ENCODE data around the gene SPRYD3.

The SPRYD3 gene

GRCh38 chr12:53062977-53063707 lies 16.0 kb downstream of the SPRYD3 start:
- DNase-seq (ENCODE audit: low spot score) = no peak

GRCh38 chr12:53062011-53062961 lies 16.9 kb downstream of the SPRYD3 start:
- no peak for DNase-seq (ENCODE audit: low spot score)

GRCh38 chr12:53061404-53062010 lies 17.7 kb downstream of the SPRYD3 start:
- DNase-seq (ENCODE audit: low spot score) = no peak

GRCh38 chr12:53060721-53061276 lies 18.4 kb downstream of the SPRYD3 start:
- DNase-seq (ENCODE audit: low spot score) = no peak

DNA sequence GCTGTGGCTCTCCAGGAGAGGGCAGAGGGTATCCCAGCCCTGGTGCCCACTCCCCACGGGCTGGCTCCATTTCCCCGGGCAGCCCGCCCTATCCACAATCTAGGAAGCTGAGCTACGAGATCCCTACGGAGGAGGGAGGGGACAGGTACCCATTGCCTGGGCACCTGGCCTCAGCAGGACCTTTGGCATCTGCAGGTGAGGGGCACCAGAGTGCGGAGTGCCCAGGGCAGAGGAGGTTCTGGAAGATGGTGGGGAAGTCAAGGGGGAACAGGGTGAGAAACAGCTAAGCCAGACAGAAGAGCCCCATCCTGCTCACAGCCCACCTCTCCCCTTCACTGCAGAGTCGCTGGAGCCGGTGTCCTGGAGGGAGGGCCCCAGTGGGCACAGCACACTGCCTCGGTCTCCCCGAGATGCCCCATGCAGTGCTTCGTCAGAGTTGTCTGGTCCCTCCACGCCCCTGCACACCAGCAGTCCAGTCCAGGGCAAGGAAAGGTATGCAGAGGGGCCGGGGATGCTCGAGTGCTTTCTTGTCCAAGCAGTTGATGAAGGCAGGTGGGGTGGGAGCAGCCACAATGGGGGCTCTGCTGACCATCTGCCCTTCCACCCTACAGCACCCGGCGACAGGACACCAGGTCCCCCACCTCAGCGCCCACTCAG lies 19.0 kb downstream of the SPRYD3 start:
- DNase-seq (ENCODE audit: low spot score) = no peak

- no peak for DNase-seq (ENCODE audit: low spot score)
These were observed 19.6 kb downstream of the SPRYD3 start for GRCh38 chr12:53059434-53060063.

DNA sequence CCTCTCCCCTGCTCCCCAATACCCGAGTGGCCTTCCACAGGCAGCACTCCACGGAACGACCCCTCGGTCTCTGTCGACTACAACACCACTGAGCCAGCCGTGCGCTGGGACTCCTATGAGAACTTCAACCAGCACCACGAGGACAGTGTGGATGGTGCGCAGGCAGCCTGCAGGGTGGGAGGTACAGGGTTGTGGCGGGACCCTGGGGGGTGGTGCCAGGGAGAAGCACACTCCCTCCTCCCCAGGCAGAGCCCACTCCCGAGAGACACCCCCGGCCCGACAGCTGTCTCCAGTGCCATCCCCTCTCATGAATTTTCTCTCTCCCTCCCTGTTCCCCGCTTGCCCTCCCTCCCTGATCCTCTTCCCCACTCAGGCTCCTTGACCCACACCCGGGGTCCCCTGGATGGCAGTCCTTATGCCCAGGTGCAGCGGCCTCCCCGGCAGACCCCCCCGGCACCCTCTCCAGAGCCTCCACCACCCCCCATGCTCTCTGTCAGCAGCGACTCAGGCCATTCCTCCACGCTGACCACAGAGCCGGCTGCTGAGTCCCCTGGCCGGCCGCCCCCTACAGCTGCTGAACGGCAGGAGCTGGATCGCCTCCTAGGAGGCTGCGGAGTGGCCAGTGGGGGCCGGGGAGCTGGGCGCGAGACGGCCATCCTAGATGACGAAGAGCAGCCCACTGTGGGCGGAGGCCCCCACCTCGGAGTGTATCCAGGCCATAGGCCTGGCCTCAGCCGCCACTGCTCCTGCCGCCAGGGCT lies 20.3 kb downstream of the SPRYD3 start:
- no peak for DNase-seq (ENCODE audit: low spot score)

DNA sequence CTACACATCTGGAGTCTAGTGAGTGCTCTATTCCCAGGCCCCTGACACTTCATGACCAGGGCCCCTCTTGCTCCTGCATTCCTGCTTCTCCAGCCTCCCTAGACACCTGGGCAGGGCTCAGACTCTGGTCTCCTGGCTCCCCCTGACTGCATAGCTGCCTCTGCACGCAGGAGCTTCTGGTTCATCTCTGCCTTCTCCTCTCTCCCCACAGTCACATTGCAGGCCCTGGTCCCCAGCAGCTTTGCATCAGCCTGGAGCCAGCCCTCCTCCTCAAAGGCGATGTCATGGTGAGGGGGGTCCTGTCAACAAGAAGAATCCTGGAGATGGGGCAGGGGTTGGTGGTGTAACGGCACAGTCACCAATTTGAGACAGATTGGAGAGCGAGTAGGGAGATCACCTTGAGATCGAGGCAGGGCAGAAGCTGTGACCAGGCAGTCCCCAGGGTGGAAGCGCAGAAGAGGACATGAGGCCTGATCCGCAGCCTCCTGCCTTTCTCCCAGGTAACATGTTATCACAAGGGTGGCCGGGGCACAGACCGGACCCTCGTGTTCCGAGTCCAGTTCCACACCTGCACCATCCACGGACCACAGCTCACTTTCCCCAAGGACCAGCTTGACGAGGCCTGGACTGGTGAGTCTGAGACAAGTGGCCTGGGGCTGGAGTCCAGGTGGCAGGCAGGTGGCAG lies 21.2 kb downstream of the SPRYD3 start:
- DNase-seq (ENCODE audit: low spot score) = no peak

GRCh38 chr12:53056901-53057300 lies 22.3 kb downstream of the SPRYD3 start:
- no peak for DNase-seq (ENCODE audit: low spot score)

- no peak for DNase-seq (ENCODE audit: low spot score)
These were observed 22.9 kb downstream of the SPRYD3 start for GRCh38 chr12:53056296-53056695.

DNA sequence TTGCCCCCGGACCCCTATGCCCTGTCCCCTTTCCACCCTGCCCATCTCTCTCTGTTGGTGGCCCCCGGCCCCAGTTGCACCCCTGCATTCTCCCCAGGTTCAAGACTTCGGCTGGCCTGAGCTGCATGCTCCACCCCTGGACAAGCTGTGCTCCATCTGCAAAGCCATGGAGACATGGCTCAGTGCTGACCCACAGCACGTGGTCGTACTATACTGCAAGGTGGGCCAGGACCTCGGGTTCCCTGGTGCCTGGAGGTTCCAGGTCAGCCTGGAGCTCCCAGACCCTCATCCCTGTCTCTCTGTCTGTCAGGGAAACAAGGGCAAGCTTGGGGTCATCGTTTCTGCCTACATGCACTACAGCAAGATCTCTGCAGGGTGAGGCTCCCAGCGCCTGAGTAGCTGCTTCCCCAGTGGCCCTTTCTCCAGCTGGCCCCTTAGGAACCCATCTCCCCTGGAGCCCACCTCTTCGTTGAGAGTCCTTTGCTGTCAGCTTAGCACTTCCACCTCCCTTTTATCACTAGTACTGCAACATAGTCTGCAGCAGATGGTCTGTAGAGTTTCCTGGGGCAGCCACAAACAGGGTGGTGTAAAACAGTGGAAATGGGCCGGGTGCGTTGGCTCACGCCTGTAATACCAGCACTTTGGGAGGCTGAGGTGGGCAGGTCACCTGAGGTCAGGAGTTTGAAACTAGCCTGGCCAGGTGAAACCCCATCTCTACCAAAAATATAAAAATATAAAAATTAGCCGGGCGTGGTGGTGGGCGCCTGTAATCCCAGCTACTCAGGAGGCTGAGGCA lies 23.5 kb downstream of the SPRYD3 start:
- DNase-seq (ENCODE audit: low spot score) = no peak

- peak; percentile 99 for DNase-seq (ENCODE audit: low spot score)
These were observed 24.9 kb downstream of the SPRYD3 start for GRCh38 chr12:53054112-53054878.

GRCh38 chr12:53053218-53054111 lies 25.7 kb downstream of the SPRYD3 start:
- peak; percentile 71 for DNase-seq (ENCODE audit: low spot score)

DNA sequence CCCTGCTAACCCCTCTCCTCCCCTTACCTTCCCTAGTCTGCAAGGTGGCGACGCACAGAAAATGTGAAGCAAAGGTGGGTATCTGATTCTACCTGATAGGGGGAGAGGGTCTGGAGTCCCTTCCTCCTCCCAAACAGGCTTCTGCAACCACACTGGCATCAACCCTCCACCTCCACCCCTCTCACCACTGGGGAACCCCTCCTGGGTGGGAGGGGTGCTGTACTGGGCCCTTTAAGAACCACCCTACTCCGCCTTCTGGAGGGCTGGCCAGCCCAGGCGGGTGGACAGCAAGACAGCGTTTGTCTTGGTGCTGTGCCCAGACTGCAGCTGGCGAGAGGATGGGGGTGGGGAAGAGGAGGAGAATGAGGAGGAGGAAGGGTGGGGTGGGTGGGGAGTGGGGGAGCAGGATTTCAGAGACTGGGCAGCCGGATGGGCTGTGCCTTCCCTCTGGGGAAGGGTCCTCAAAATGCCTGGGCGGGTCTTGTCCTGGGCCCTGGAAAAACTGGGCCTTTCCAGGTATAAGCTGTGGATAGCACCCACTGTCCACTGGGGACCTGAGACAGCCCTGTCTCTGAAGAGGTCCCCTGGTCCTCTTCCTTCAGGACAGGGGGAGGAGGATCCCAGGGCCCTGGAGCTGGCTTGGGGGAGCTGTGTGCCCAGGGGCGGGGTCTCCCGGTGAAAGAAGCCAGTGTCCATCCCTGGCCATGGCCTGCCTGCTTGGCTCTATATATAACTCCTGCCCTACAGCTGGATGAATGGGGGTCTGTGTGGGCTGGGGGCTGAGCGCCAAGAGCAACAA lies 26.6 kb downstream of the SPRYD3 start:
- peak; percentile 50 for DNase-seq (ENCODE audit: low spot score)

- DNase-seq (ENCODE audit: low spot score) = peak; percentile 43
These were observed 27.2 kb downstream of the SPRYD3 start for GRCh38 chr12:53051881-53052412.
